Glutamatergic neuron (in vitro differentiated cells): Measurements from ENCODE around the gene SYCP3. TPM values are rescaled to one million over a fixed set of nuclear protein-coding genes. Genes with fewer than 3 reads are reported as not detected.

Experiments used
- DNase-seq: peaks from one replicate; pipeline ENCODE4 v3.0.0; 2022
- H3K27ac Mint-ChIP-seq: one replicate; pipeline ENCODE4 v1.8.0; 2020; ENCODE audit warnings: mild to moderate bottlenecking, mixed read lengths, inconsistent platforms; ENCODE audit not compliant: unreplicated experiment
- H3K27me3 Mint-ChIP-seq: one replicate; pipeline ENCODE4 v1.8.0; 2020; ENCODE audit warnings: mild to moderate bottlenecking, moderate library complexity, mixed read lengths, inconsistent platforms; ENCODE audit not compliant: unreplicated experiment
- H3K36me3 Mint-ChIP-seq: one replicate; pipeline ENCODE4 v1.8.0; 2020; ENCODE audit warnings: mild to moderate bottlenecking, mixed read lengths, inconsistent platforms; ENCODE audit not compliant: unreplicated experiment
- H3K4me1 Mint-ChIP-seq: one replicate; pipeline ENCODE4 v1.8.0; 2020; ENCODE audit warnings: mild to moderate bottlenecking, low read depth, mixed read lengths, inconsistent platforms; ENCODE audit not compliant: unreplicated experiment
- H3K4me3 Mint-ChIP-seq: one replicate; pipeline ENCODE4 v1.8.0; 2020; ENCODE audit warnings: mild to moderate bottlenecking, mixed read lengths, inconsistent platforms; ENCODE audit not compliant: unreplicated experiment
- H3K9me3 Mint-ChIP-seq: one replicate; pipeline ENCODE4 v1.8.0; 2020; ENCODE audit warnings: mild to moderate bottlenecking, moderate library complexity, mixed read lengths, inconsistent platforms; ENCODE audit not compliant: unreplicated experiment
- CTCF ChIP-seq: fragments of 200-600 bp; sonication (generic); IDR thresholded peaks from one replicate; pipeline ENCODE4 v1.5.0; 2021; ENCODE audit not compliant: partially characterized antibody, unreplicated experiment
- total RNA-seq: library from RNA; stranded (reverse); fragmentation: NEBNext Ultra II Directional; extraction: Animal tissue kit (Norgen Biotek cat#: 25700); gene quantifications from one replicate; pipeline ENCODE4 v1.2.1, GENCODE V29; 2021; ENCODE audit not compliant: unreplicated experiment

The SYCP3 gene
- total RNA-seq, 1 donor from 2014 or later: not detected

- no peaks in the 10 kb centered on the region for H3K4me1 Mint-ChIP-seq
- no peaks in the 10 kb centered on the region for H3K27me3 Mint-ChIP-seq
- DNase-seq: no peak
- H3K36me3 Mint-ChIP-seq: no peaks in the 10 kb centered on the region
- no peaks in the 10 kb centered on the region for H3K9me3 Mint-ChIP-seq
- no peak for TF ChIP-seq CTCF
- H3K27ac Mint-ChIP-seq: no peak overlapping the region
- H3K4me3 Mint-ChIP-seq: no peak overlapping the region
These were observed 29.0 kb downstream of the SYCP3 start for GRCh38 chr12:101710288-101710687.

- no peak for DNase-seq
- no peaks in the 10 kb centered on the region for H3K4me1 Mint-ChIP-seq
- no peaks in the 10 kb centered on the region for H3K27me3 Mint-ChIP-seq
- no peak overlapping the region for H3K27ac Mint-ChIP-seq
- TF ChIP-seq CTCF: no peak
- H3K9me3 Mint-ChIP-seq: no peaks in the 10 kb centered on the region
- H3K4me3 Mint-ChIP-seq: no peak overlapping the region
- no peaks in the 10 kb centered on the region for H3K36me3 Mint-ChIP-seq
These were observed 32.0 kb downstream of the SYCP3 start for GRCh38 chr12:101707131-101707782.

GRCh38 chr12:101706403-101706802, 32.9 kb downstream of the SYCP3 start:
- TF ChIP-seq CTCF: no peak
- Mint-ChIP-seq H3K36me3 (no peaks in the 10 kb centered on the region), H3K4me1 (no peaks in the 10 kb centered on the region), H3K9me3 (no peaks in the 10 kb centered on the region), H3K4me3 (no peak overlapping the region), H3K27me3 (no peaks in the 10 kb centered on the region), H3K27ac (no peak overlapping the region)
- no peak for DNase-seq

- Mint-ChIP-seq H3K27me3 (no peaks in the 10 kb centered on the region), H3K4me1 (no peaks in the 10 kb centered on the region), H3K27ac (no peak overlapping the region), H3K9me3 (peaks cover under 1% of the 10 kb centered on the region), H3K36me3 (no peaks in the 10 kb centered on the region), H3K4me3 (no peak overlapping the region)
- TF ChIP-seq CTCF: no peak
- DNase-seq: no peak
These were observed 35.8 kb downstream of the SYCP3 start for GRCh38 chr12:101703487-101703886.

GRCh38 chr12:101700299-101700820, 38.9 kb downstream of the SYCP3 start:
- peaks cover 9% of the 10 kb centered on the region for H3K4me1 Mint-ChIP-seq

More at GRCh38 chr12:101700299-101700820, 38.9 kb downstream of the SYCP3 start:
- Mint-ChIP-seq H3K4me3 (no peak overlapping the region), H3K27ac (no peak overlapping the region), H3K36me3 (no peaks in the 10 kb centered on the region), H3K9me3 (peaks cover 9% of the 10 kb centered on the region), H3K27me3 (peaks cover 6% of the 10 kb centered on the region)
- TF ChIP-seq CTCF: no peak
- DNase-seq: no peak
